Endodermal cell (in vitro differentiated cells): ENCODE measurements around the gene UBE2QL1. TPM values are rescaled to one million over a fixed set of nuclear protein-coding genes. Genes with fewer than 3 reads are reported as not detected.

Experiments
- DNase-seq: peaks from one replicate; pipeline ENCODE4 v3.0.0-alpha.2; 2017
- H3K27ac ChIP-seq: 2 replicates; pipeline ENCODE4 v1.5.1; 2013; ENCODE audit warnings: mild to moderate bottlenecking, low read depth, low read length, moderate library complexity
- H3K27me3 ChIP-seq: 2 replicates; pipeline ENCODE4 v1.6.1; 2013; ENCODE audit warnings: mild to moderate bottlenecking, low read length, moderate library complexity; ENCODE audit not compliant: insufficient read depth, control insufficient read depth, poor library complexity, severe bottlenecking
- H3K36me3 ChIP-seq: 2 replicates; pipeline ENCODE4 v1.7.0; 2013; ENCODE audit warnings: mild to moderate bottlenecking, low read length, moderate library complexity; ENCODE audit not compliant: control insufficient read depth, insufficient read depth
- H3K4me1 ChIP-seq: one replicate; pipeline ENCODE4 v1.7.0; 2013; ENCODE audit warnings: low read length; ENCODE audit not compliant: control insufficient read depth, insufficient read depth
- H3K4me3 ChIP-seq: 2 replicates; pipeline ENCODE4 v1.5.1; 2013; ENCODE audit warnings: mild to moderate bottlenecking, low read length, moderate library complexity
- H3K9ac ChIP-seq: 2 replicates; pipeline ENCODE4 v1.6.1; 2013; ENCODE audit warnings: mild to moderate bottlenecking, low read length, moderate library complexity; ENCODE audit not compliant: poor library complexity, severe bottlenecking; ENCODE audit errors: extremely low read depth
- H3K9me3 ChIP-seq: 2 replicates; pipeline ENCODE4 v1.6.1; 2013; ENCODE audit warnings: mild to moderate bottlenecking, low read length, moderate library complexity; ENCODE audit not compliant: control insufficient read depth
- H3K27ac Mint-ChIP-seq: 2 replicates; pipeline ENCODE4 v1.8.0; 2020; ENCODE audit warnings: mixed read lengths
- H3K27me3 Mint-ChIP-seq: 2 replicates; pipeline ENCODE4 v1.8.0; 2021; ENCODE audit warnings: mild to moderate bottlenecking, mixed read lengths; ENCODE audit not compliant: insufficient read depth
- H3K36me3 Mint-ChIP-seq: 2 replicates; pipeline ENCODE4 v1.8.0; 2020; ENCODE audit warnings: low read depth, mixed read lengths
- H3K4me1 Mint-ChIP-seq: 2 replicates; pipeline ENCODE4 v1.8.0; 2020; ENCODE audit warnings: mixed read lengths
- H3K4me3 Mint-ChIP-seq: 2 replicates; pipeline ENCODE4 v1.8.0; 2020; ENCODE audit warnings: mild to moderate bottlenecking, moderate library complexity, mixed read lengths
- H3K9me3 Mint-ChIP-seq: 2 replicates; pipeline ENCODE4 v1.8.0; 2020; ENCODE audit warnings: mild to moderate bottlenecking, mixed read lengths
- CTCF ChIP-seq: fragments of 200-600 bp; sonication (generic); conservative IDR thresholded peaks from 2 replicates; pipeline ENCODE4 v1.5.0; 2021; ENCODE audit warnings: antibody characterized with exemption, mild to moderate bottlenecking
- WGBS, 2 experiments: methylation state at CpG; one replicate each; pipeline versions ENCODE4 v1.1.5 to v1.1.7; 2013; ENCODE audit warnings: missing lambda C conversion rate in 2 of 2, mixed read lengths in 1 of 2; ENCODE audit not compliant: insufficient coverage in 1 of 2, insufficient read length in 1 of 2; 5-methylcytosine and 5-hydroxymethylcytosine counted together
- total RNA-seq, 2 donors: library from RNA; stranded (reverse); fragmentation: NEBNext Ultra II Directional in 1 of 2; extraction: Animal tissue kit (Norgen Biotek cat#: 25700) in 1 of 2; gene quantifications; 2 replicates in 1 of 2; 3 replicates in 1 of 2; pipeline ENCODE4 v1.2.1, GENCODE V29; 2021

Gene UBE2QL1
- total RNA-seq, 2 donors from 2014 or later: 0.11 TPM; not detected in 1

- no peak overlapping the region for H3K9ac ChIP-seq
- H3K4me3 Mint-ChIP-seq: no peak overlapping the region
- no peaks in the 10 kb centered on the region for H3K9me3 ChIP-seq
- no peak for TF ChIP-seq CTCF
- no peaks in the 10 kb centered on the region for H3K4me1 ChIP-seq
- H3K4me3 ChIP-seq: no peak overlapping the region
- DNase-seq: no peak
- H3K27ac ChIP-seq: no peak overlapping the region
- peaks cover 13% of the 10 kb centered on the region for H3K27me3 ChIP-seq
- no peaks in the 10 kb centered on the region for H3K4me1 Mint-ChIP-seq
- no peaks in the 10 kb centered on the region for H3K36me3 Mint-ChIP-seq
- H3K27me3 Mint-ChIP-seq: peaks cover 22% of the 10 kb centered on the region
- peaks cover 9% of the 10 kb centered on the region for H3K9me3 Mint-ChIP-seq
- no peak overlapping the region for H3K27ac Mint-ChIP-seq
- no peaks in the 10 kb centered on the region for H3K36me3 ChIP-seq
Observed at GRCh38 chr5:6424700-6425099, 24.0 kb upstream of the UBE2QL1 start.

GRCh38 chr5:6427694-6428093 is 21.0 kb upstream of the UBE2QL1 start:
- WGBS, 2 experiments: 75 to 83% methylated on average over 1 to 4 of the region's 4 CpGs

GRCh38 chr5:6430418-6431028 is 18.1 kb upstream of the UBE2QL1 start:
- no peak overlapping the region for H3K27ac ChIP-seq
- H3K36me3 ChIP-seq: no peaks in the 10 kb centered on the region
- H3K4me3 ChIP-seq: no peak overlapping the region
- no peak overlapping the region for H3K9ac ChIP-seq
- no peaks in the 10 kb centered on the region for H3K4me1 ChIP-seq
- H3K27me3 Mint-ChIP-seq: peaks cover 43% of the 10 kb centered on the region
- H3K9me3 Mint-ChIP-seq: peaks cover 9% of the 10 kb centered on the region
- peaks cover 30% of the 10 kb centered on the region for H3K27me3 ChIP-seq
- H3K36me3 Mint-ChIP-seq: no peaks in the 10 kb centered on the region
- 78 to 86% methylated on average over 7 to 10 of the region's 10 CpGs for WGBS, 2 experiments
- no peak for DNase-seq
- no peak for TF ChIP-seq CTCF
- no peak overlapping the region for H3K27ac Mint-ChIP-seq
- no peaks in the 10 kb centered on the region for H3K9me3 ChIP-seq
- H3K4me3 Mint-ChIP-seq: no peak overlapping the region
- no peaks in the 10 kb centered on the region for H3K4me1 Mint-ChIP-seq

More at GRCh38 chr5:6427694-6428093, 21.0 kb upstream of the UBE2QL1 start:
- DNase-seq: no peak
- Mint-ChIP-seq H3K36me3 (no peaks in the 10 kb centered on the region), H3K27me3 (peaks cover 20% of the 10 kb centered on the region), H3K4me3 (no peak overlapping the region), H3K27ac (no peak overlapping the region), H3K4me1 (no peaks in the 10 kb centered on the region), H3K9me3 (peaks cover 9% of the 10 kb centered on the region)
- no peak overlapping the region for H3K9ac ChIP-seq
- H3K27me3 ChIP-seq: peaks cover 27% of the 10 kb centered on the region
- H3K4me1 ChIP-seq: no peaks in the 10 kb centered on the region
- H3K4me3 ChIP-seq: no peak overlapping the region
- no peak overlapping the region for H3K27ac ChIP-seq
- no peaks in the 10 kb centered on the region for H3K9me3 ChIP-seq
- no peak for TF ChIP-seq CTCF
- no peaks in the 10 kb centered on the region for H3K36me3 ChIP-seq
